HL-60 (cell line): ENCODE data around the gene NAV2.

Source experiments
- GABPA ChIP-seq: IDR thresholded peaks from 2 replicates; pipeline ENCODE4 v1.6.1; 2012; ENCODE audit warnings: low read depth
- POLR2AphosphoS5 ChIP-seq: IDR thresholded peaks from 2 replicates; pipeline ENCODE4 v1.6.1; 2012; ENCODE audit warnings: low read depth

DNA sequence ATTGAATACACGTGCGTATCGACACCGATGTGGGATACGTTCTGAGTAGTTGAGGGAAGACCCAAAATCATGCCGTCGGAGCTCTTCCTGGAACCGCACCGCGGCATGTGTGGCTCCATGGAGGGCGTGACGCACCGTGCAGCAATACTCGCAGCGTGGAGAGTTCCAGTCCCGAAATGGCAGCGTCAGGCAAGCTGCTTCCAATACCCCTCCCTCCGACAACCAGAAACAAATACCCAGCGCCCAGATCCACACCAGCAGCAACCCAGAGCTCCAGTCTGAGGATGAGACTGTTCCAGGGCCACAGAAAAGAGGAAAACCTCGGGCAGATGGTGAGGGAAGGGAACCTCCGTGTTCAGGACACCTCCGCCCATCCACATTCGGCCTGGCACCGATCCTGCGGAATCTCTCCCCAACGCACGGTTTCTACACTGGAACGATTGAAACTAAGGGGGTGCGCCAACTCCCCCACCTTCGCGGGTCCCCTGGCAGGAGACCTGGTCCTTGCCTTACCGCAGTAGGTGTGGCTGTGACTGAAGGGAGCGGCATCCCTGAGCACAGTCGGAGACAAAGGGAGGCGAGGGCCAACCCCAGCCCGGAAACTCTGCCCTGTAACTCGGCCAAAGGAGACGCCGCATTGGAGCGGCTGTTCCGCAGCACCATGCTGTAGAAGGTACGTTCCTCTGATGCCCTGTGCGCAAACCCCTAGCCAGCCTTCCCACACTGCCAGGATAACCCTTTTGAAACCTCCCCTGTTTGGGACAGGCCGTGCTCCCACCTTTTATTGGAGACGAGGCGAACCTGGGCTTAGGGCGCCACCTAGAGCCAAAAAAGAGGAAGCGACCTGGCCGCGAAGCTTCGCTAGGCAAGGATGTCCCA, 419.4 kb downstream of the NAV2 start:
- TF ChIP-seq POLR2AphosphoS5: no peak
- TF ChIP-seq GABPA: no peak
